Esophagus squamous epithelium (tissue), 4 donors: ENCODE data around the gene ARHGAP8.

ENCODE experiments used
- CTCF ChIP-seq, 6 experiments: fragments of 450-650 bp in 4 of 6; fragments of 200-600 bp in 2 of 6; sonication (generic) in 2 of 6; IDR thresholded peaks; one replicate each; pipeline ENCODE4 v1.5.1; 2016 to 2019; ENCODE audit warnings: antibody characterized with exemption in 6 of 6, mild to moderate bottlenecking in 4 of 6, moderate library complexity in 4 of 6
- POLR2A ChIP-seq, 4 donors: fragments of 450-650 bp; IDR thresholded peaks; one replicate each; pipeline ENCODE4 v1.6.1; 2017; ENCODE audit warnings: antibody characterized with exemption in 4 of 4, mild to moderate bottlenecking in 4 of 4, moderate library complexity in 3 of 4

GRCh38 chr22:44878483-44879300 is 126.3 kb downstream of the ARHGAP8 start:
- no peak for TF ChIP-seq CTCF (IDR thresholded peaks at IDR 0.05)
- no peak for TF ChIP-seq POLR2A (IDR thresholded peaks at IDR 0.05)
